ENCODE results near the gene NDRG4. TPM values are rescaled to one million over a fixed set of nuclear protein-coding genes. Genes with fewer than 3 reads are reported as not detected.

The NDRG4 gene
- polyA plus RNA-seq, 1 of the 3 experiments (the other 2 are of a cell fraction) = 52.0 TPM

DNA sequence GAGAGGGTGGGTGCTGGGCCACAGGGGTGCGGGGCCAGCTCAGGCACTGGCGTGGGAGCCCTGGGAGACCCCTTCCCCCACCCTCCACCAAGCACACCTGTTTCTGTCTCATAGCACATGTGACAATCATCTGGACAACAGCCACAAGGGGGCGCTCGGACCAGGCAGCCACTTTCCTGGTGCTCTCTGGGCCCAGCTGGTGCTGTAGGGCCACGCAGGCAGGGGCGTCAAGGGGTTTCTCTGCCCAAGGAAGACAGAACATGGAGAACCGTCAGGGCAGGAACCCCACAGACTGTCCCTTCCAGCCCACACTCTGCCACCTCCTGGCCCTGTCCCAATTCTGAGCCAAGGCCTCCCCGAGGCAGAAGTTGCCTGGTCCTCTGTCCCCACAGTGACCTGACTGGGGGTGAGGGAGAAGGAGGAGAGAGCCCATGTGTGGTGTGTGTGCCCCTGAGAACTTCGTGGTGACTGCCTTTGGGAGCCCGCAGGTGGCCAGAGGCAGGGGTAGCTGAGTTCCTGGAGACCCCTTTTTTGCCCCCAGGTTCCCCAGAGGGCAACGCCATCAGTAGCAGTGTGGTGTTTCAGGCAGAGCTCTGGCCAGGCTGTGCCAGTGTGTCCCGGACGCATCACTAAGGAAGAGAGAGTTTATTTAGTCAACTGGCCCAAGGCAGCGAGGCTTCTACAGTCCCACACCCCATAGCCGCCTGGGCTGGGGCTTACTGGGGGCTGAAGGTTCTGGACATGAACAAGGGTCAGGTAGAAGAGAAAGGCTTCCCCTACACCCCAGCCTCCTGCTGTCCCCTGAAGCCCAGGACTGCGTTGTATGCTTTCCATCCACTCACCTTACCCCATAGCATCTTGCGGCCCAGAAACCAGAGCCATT is 12.2 kb downstream of the NDRG4 start (continued):
- TF ChIP-seq, protein P1, sequence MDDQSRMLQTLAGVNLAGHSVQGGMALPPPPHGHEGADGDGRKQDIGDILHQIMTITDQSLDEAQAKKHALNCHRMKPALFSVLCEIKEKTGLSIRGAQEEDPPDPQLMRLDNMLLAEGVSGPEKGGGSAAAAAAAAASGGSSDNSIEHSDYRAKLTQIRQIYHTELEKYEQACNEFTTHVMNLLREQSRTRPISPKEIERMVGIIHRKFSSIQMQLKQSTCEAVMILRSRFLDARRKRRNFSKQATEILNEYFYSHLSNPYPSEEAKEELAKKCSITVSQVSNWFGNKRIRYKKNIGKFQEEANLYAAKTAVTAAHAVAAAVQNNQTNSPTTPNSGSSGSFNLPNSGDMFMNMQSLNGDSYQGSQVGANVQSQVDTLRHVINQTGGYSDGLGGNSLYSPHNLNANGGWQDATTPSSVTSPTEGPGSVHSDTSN (IDR thresholded peaks at IDR 0.05) = no peak
- TF ChIP-seq SIN3A (IDR thresholded peaks at IDR 0.05; ENCODE audit: borderline replicate concordance, low read depth, low read length) (peak; percentile 53; the same call in 1 of the 2 replicates), TEAD4 (IDR thresholded peaks at IDR 0.05; ENCODE audit: borderline replicate concordance, insufficient read depth) (no peak), CHD2 (IDR thresholded peaks at IDR 0.05; ENCODE audit: low read length, partially characterized antibody) (peak; percentile 52), GATA2 (CRISPR knock-in tag; IDR thresholded peaks at IDR 0.05) (no peak), ELF1 (IDR thresholded peaks at IDR 0.05) (no peak), NFIC (IDR thresholded peaks at IDR 0.05; ENCODE audit: borderline replicate concordance) (no peak), RFX5 (IDR thresholded peaks at IDR 0.05; ENCODE audit: low read length) (no peak), EP300 (IDR thresholded peaks at IDR 0.05; ENCODE audit: borderline replicate concordance in 1 of 2, low read depth in 1 of 2, low read length in 1 of 2) (no peak), POLR2AphosphoS5 (IDR thresholded peaks at IDR 0.05; ENCODE audit: low read depth, low read length) (no peak), NRF1 (IDR thresholded peaks at IDR 0.05; ENCODE audit: low read depth, low read length) (no peak), RCOR1 (IDR thresholded peaks at IDR 0.05; ENCODE audit: low read length) (no peak), GABPA (IDR thresholded peaks at IDR 0.05; ENCODE audit: low read depth) (no peak), MEF2A (IDR thresholded peaks at IDR 0.05; ENCODE audit: borderline replicate concordance, low read depth) (no peak), MXI1 (IDR thresholded peaks at IDR 0.05; ENCODE audit: low read depth, low read length) (peak; percentile 62; the same call in 1 of the 2 replicates)
- TF ChIP-seq, protein P2, sequence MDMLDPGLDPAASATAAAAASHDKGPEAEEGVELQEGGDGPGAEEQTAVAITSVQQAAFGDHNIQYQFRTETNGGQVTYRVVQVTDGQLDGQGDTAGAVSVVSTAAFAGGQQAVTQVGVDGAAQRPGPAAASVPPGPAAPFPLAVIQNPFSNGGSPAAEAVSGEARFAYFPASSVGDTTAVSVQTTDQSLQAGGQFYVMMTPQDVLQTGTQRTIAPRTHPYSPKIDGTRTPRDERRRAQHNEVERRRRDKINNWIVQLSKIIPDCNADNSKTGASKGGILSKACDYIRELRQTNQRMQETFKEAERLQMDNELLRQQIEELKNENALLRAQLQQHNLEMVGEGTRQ (IDR thresholded peaks at IDR 0.05; ENCODE audit: borderline replicate concordance, low read depth, low read length) = no peak
- TF ChIP-seq, protein P3, sequence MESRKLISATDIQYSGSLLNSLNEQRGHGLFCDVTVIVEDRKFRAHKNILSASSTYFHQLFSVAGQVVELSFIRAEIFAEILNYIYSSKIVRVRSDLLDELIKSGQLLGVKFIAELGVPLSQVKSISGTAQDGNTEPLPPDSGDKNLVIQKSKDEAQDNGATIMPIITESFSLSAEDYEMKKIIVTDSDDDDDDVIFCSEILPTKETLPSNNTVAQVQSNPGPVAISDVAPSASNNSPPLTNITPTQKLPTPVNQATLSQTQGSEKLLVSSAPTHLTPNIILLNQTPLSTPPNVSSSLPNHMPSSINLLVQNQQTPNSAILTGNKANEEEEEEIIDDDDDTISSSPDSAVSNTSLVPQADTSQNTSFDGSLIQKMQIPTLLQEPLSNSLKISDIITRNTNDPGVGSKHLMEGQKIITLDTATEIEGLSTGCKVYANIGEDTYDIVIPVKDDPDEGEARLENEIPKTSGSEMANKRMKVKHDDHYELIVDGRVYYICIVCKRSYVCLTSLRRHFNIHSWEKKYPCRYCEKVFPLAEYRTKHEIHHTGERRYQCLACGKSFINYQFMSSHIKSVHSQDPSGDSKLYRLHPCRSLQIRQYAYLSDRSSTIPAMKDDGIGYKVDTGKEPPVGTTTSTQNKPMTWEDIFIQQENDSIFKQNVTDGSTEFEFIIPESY (IDR thresholded peaks at IDR 0.05; ENCODE audit: borderline replicate concordance, low read depth) = no peak
- TF ChIP-seq, protein P4, sequence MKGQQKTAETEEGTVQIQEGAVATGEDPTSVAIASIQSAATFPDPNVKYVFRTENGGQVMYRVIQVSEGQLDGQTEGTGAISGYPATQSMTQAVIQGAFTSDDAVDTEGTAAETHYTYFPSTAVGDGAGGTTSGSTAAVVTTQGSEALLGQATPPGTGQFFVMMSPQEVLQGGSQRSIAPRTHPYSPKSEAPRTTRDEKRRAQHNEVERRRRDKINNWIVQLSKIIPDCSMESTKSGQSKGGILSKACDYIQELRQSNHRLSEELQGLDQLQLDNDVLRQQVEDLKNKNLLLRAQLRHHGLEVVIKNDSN (IDR thresholded peaks at IDR 0.05; ENCODE audit: borderline replicate concordance, low read depth) = 0 out of 2 replicates have a peak, but pooled peaks have one; percentile 3
- TF ChIP-seq, protein P5, sequence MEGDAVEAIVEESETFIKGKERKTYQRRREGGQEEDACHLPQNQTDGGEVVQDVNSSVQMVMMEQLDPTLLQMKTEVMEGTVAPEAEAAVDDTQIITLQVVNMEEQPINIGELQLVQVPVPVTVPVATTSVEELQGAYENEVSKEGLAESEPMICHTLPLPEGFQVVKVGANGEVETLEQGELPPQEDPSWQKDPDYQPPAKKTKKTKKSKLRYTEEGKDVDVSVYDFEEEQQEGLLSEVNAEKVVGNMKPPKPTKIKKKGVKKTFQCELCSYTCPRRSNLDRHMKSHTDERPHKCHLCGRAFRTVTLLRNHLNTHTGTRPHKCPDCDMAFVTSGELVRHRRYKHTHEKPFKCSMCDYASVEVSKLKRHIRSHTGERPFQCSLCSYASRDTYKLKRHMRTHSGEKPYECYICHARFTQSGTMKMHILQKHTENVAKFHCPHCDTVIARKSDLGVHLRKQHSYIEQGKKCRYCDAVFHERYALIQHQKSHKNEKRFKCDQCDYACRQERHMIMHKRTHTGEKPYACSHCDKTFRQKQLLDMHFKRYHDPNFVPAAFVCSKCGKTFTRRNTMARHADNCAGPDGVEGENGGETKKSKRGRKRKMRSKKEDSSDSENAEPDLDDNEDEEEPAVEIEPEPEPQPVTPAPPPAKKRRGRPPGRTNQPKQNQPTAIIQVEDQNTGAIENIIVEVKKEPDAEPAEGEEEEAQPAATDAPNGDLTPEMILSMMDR (IDR thresholded peaks at IDR 0.05) = peak; percentile 84

All from SK-N-SH (cell line).